Esophagus muscularis mucosa (tissue), 4 donors: Measurements from ENCODE around the gene UTS2B.

Experiments
- CTCF ChIP-seq, 3 experiments: fragments of 200-600 bp in 2 of 3; fragments of 450-650 bp in 1 of 3; sonication (generic) in 2 of 3; IDR thresholded peaks; one replicate each; pipeline ENCODE4 v1.5.1; 2017 to 2019; ENCODE audit warnings: antibody characterized with exemption in 3 of 3, mild to moderate bottlenecking in 2 of 3, moderate library complexity in 1 of 3
- EP300 ChIP-seq: sonication (generic); formaldehyde crosslinking; IDR thresholded peaks from one replicate; pipeline ENCODE4 v1.6.1; 2017; ENCODE audit warnings: antibody characterized with exemption
- POLR2A ChIP-seq: fragments of 450-650 bp; IDR thresholded peaks from one replicate; pipeline ENCODE4 v1.6.1; 2017; ENCODE audit warnings: antibody characterized with exemption, moderate library complexity, mild to moderate bottlenecking, low read depth
- POLR2AphosphoS5 ChIP-seq, 2 donors: sonication (generic); formaldehyde crosslinking; IDR thresholded peaks; one replicate each; pipeline ENCODE4 v1.6.1; 2017; ENCODE audit warnings: antibody characterized with exemption in 2 of 2

GRCh38 chr3:191321019-191321767, 9.1 kb downstream of the UTS2B start:
- TF ChIP-seq CTCF (IDR thresholded peaks at IDR 0.05) (no peak), POLR2AphosphoS5 (IDR thresholded peaks at IDR 0.05) (no peak), POLR2A (no peak), EP300 (no peak)
